OCI-LY1 (cell line): ENCODE measurements around the gene KRTDAP.

Source experiments
- H2AFZ ChIP-seq: fragments of 200-600 bp; sonication (generic), shearing (Covaris generic); 2 replicates; pipeline ENCODE4 v1.6.0; 2014; ENCODE audit warnings: antibody characterized with exemption, mild to moderate bottlenecking, low read length
- H3F3A ChIP-seq: fragments of 200-600 bp; sonication (generic), shearing (Covaris generic); 2 replicates; pipeline ENCODE4 v1.6.0; 2014; ENCODE audit warnings: mild to moderate bottlenecking, antibody characterized with exemption, low read length, moderate library complexity; ENCODE audit not compliant: insufficient read depth
- H3K27ac ChIP-seq: fragments of 200-600 bp; sonication (generic); 2 replicates; pipeline ENCODE4 v1.5.1; 2014; ENCODE audit warnings: low read length, mixed run types, mild to moderate bottlenecking, low read depth; ENCODE audit not compliant: poor library complexity, severe bottlenecking
- H3K27me3 ChIP-seq: fragments of 200-600 bp; sonication (generic); 2 replicates; pipeline ENCODE4 v1.6.0; 2014; ENCODE audit warnings: antibody characterized with exemption, mild to moderate bottlenecking, low read length, moderate library complexity; ENCODE audit not compliant: insufficient read depth
- H3K36me3 ChIP-seq: fragments of 200-600 bp; sonication (generic); 2 replicates; pipeline ENCODE4 v1.6.1; 2014; ENCODE audit warnings: mild to moderate bottlenecking, antibody characterized with exemption, low read length, moderate library complexity, mixed read lengths; ENCODE audit not compliant: insufficient read depth
- H3K4me1 ChIP-seq: fragments of 200-600 bp; sonication (generic); 2 replicates; pipeline ENCODE4 v1.5.1; 2014; ENCODE audit warnings: mild to moderate bottlenecking, low read length, moderate library complexity; ENCODE audit not compliant: insufficient read depth, severe bottlenecking
- H3K4me2 ChIP-seq: fragments of 200-600 bp; sonication (generic), shearing (Covaris generic); 2 replicates; pipeline ENCODE4 v1.6.1; 2014; ENCODE audit warnings: low read length
- H3K4me3 ChIP-seq: fragments of 200-600 bp; sonication (generic); 2 replicates; pipeline ENCODE4 v1.5.1; 2014; ENCODE audit warnings: low read length, low read depth, mild to moderate bottlenecking, mixed read lengths; ENCODE audit not compliant: poor library complexity, severe bottlenecking
- H3K79me2 ChIP-seq: fragments of 200-600 bp; shearing (Covaris generic); 2 replicates; pipeline ENCODE4 v1.6.1; 2016; ENCODE audit warnings: mixed run types, low read length, mixed read lengths; ENCODE audit not compliant: insufficient read depth
- H3K9ac ChIP-seq: fragments of 200-600 bp; sonication (generic), shearing (Covaris generic); 2 replicates; pipeline ENCODE4 v1.6.1; 2014; ENCODE audit warnings: mild to moderate bottlenecking, low read length, mixed read lengths
- H3K9me2 ChIP-seq: fragments of 200-600 bp; sonication (generic), shearing (Covaris generic); 2 replicates; pipeline ENCODE4 v1.6.1; 2014; ENCODE audit warnings: low read depth, mild to moderate bottlenecking, low read length, mixed read lengths
- H3K9me3 ChIP-seq: fragments of 200-600 bp; shearing (Covaris generic); 2 replicates; pipeline ENCODE4 v1.6.1; 2014; ENCODE audit warnings: low read length, mixed read lengths
- H4K20me1 ChIP-seq: fragments of 200-600 bp; sonication (generic), shearing (Covaris generic); 2 replicates; pipeline ENCODE4 v1.6.0; 2016; ENCODE audit warnings: mild to moderate bottlenecking, low read length; ENCODE audit not compliant: insufficient read depth
- CTCF ChIP-seq: fragments of 200-600 bp; sonication (generic), shearing (Covaris generic); IDR thresholded peaks from 2 replicates; pipeline ENCODE4 v1.5.1; 2017; ENCODE audit warnings: mild to moderate bottlenecking, antibody characterized with exemption, low read length, moderate library complexity, mixed read lengths
- EZH2 ChIP-seq: fragments of 200-600 bp; sonication (generic), shearing (Covaris generic); IDR thresholded peaks from 2 replicates; pipeline ENCODE4 v1.8.0; 2017; ENCODE audit warnings: borderline replicate concordance, mixed run types, mild to moderate bottlenecking, antibody characterized with exemption, low read length, moderate library complexity, mixed read lengths

Gene KRTDAP

GRCh38 chr19:35500611-35501010 is 10.3 kb upstream of the KRTDAP start:
- Histone ChIP-seq H3K79me2 (no peaks in the 10 kb centered on the region), H3K36me3 (no peaks in the 10 kb centered on the region), H3K27me3 (peaks cover 7% of the 10 kb centered on the region; the same call in 1 of the 2 replicates), H3K27ac (no peak overlapping the region), H3K4me2 (no peak overlapping the region), H3K9me3 (no peaks in the 10 kb centered on the region), H4K20me1 (no peaks in the 10 kb centered on the region), H3F3A (no peaks in the 10 kb centered on the region), H3K4me1 (no peaks in the 10 kb centered on the region), H3K9me2 (no peaks in the 10 kb centered on the region), H2AFZ (no peak overlapping the region), H3K4me3 (no peak overlapping the region), H3K9ac (no peak overlapping the region)
- no peak for TF ChIP-seq EZH2
- TF ChIP-seq CTCF, result no peak

- H3K9me3 ChIP-seq, result no peaks in the 10 kb centered on the region
- no peak overlapping the region for H3K4me2 ChIP-seq
- no peaks in the 10 kb centered on the region for H3F3A ChIP-seq
- H3K27me3 ChIP-seq, result peaks cover 9% of the 10 kb centered on the region
- H3K4me3 ChIP-seq, result no peak overlapping the region
- H3K27ac ChIP-seq, result no peak overlapping the region
- no peak overlapping the region for H3K9ac ChIP-seq
- TF ChIP-seq EZH2 (no peak), CTCF (no peak)
- no peaks in the 10 kb centered on the region for H3K4me1 ChIP-seq
- H2AFZ ChIP-seq, result no peak overlapping the region
- no peaks in the 10 kb centered on the region for H3K9me2 ChIP-seq
- no peaks in the 10 kb centered on the region for H4K20me1 ChIP-seq
- H3K36me3 ChIP-seq, result no peaks in the 10 kb centered on the region
- H3K79me2 ChIP-seq, result no peaks in the 10 kb centered on the region
These were observed 8.8 kb upstream of the KRTDAP start for GRCh38 chr19:35498984-35499527.

- H3K79me2 ChIP-seq, result no peaks in the 10 kb centered on the region
- no peak overlapping the region for H3K4me2 ChIP-seq
- H3K4me1 ChIP-seq, result no peaks in the 10 kb centered on the region
- H3K9ac ChIP-seq, result no peak overlapping the region
- no peak overlapping the region for H2AFZ ChIP-seq
- no peaks in the 10 kb centered on the region for H3K36me3 ChIP-seq
- H3K9me3 ChIP-seq, result no peaks in the 10 kb centered on the region
- H3K27me3 ChIP-seq, result peaks cover 11% of the 10 kb centered on the region
- H3K4me3 ChIP-seq, result no peak overlapping the region
- H3F3A ChIP-seq, result no peaks in the 10 kb centered on the region
- no peaks in the 10 kb centered on the region for H3K9me2 ChIP-seq
- TF ChIP-seq CTCF, result no peak
- no peak for TF ChIP-seq EZH2
- H3K27ac ChIP-seq, result no peak overlapping the region
- no peaks in the 10 kb centered on the region for H4K20me1 ChIP-seq
These were observed 8.0 kb upstream of the KRTDAP start for GRCh38 chr19:35498220-35498619.
